Uterus (tissue), 2 donors: ENCODE measurements around the gene TMPRSS11E.

ENCODE experiments used
- CTCF ChIP-seq, 4 experiments: fragments of 200-600 bp in 2 of 4; fragments of 450-650 bp in 2 of 4; sonication (generic) in 2 of 4; IDR thresholded peaks; one replicate each; pipeline ENCODE4 v1.5.1; 2016 to 2019; ENCODE audit warnings: antibody characterized with exemption in 4 of 4, mild to moderate bottlenecking in 2 of 4, moderate library complexity in 1 of 4
- POLR2A ChIP-seq, 2 donors: fragments of 450-650 bp; IDR thresholded peaks; one replicate each; pipeline ENCODE4 v1.6.1; 2016; ENCODE audit warnings: antibody characterized with exemption in 2 of 2, mild to moderate bottlenecking in 1 of 2, moderate library complexity in 1 of 2

- TF ChIP-seq CTCF (IDR thresholded peaks at IDR 0.05) (no peak), POLR2A (IDR thresholded peaks at IDR 0.05) (no peak)
Observed at GRCh38 chr4:68426516-68426915, 20.7 kb upstream of the TMPRSS11E start.
